IPS-20b (cell line): ENCODE results near the gene YBX1.
A peak's percentile ranks its signal among the peaks of the same experiment; 100 is the strongest.
"Not testable (repeated sequence)": the region's sequence is repeated elsewhere in the genome, so short reads cannot be mapped to it uniquely, and the experiment has no call there.

ENCODE experiments used
- H3K27ac ChIP-seq: one replicate; pipeline ENCODE4 v1.5.1; 2013; ENCODE audit warnings: low read length
- H3K27me3 ChIP-seq: 2 replicates; pipeline ENCODE4 v1.6.1; 2013; ENCODE audit warnings: mild to moderate bottlenecking, low read length, inconsistent platforms; ENCODE audit not compliant: insufficient read depth
- H3K36me3 ChIP-seq: 2 replicates; pipeline ENCODE4 v1.6.1; 2013; ENCODE audit warnings: low read depth, mild to moderate bottlenecking, inconsistent platforms, low read length, moderate library complexity; ENCODE audit not compliant: insufficient read depth
- H3K4me1 ChIP-seq: 2 replicates; pipeline ENCODE4 v1.6.1; 2013; ENCODE audit warnings: mild to moderate bottlenecking, control low read depth, inconsistent platforms, low read length, moderate library complexity; ENCODE audit not compliant: insufficient read depth
- H3K4me3 ChIP-seq: 2 replicates; pipeline ENCODE4 v1.5.1; 2013; ENCODE audit warnings: mild to moderate bottlenecking, low read length, inconsistent platforms
- H3K9ac ChIP-seq: 2 replicates; pipeline ENCODE4 v1.6.1; 2013; ENCODE audit warnings: low read depth, mild to moderate bottlenecking, inconsistent platforms, low read length, moderate library complexity
- H3K9me3 ChIP-seq: 2 replicates; pipeline ENCODE4 v1.6.1; 2013; ENCODE audit warnings: mild to moderate bottlenecking, low read depth, low read length, inconsistent platforms; ENCODE audit not compliant: insufficient read depth

The YBX1 gene

GRCh38 chr1:42691157-42691498, 8.9 kb downstream of the YBX1 start:
- Histone ChIP-seq H3K9me3 (no peaks in the 10 kb centered on the region), H3K9ac (no peak overlapping the region), H3K4me1 (peaks cover 19% of the 10 kb centered on the region), H3K36me3 (peaks cover 79% of the 10 kb centered on the region), H3K27me3 (no peaks in the 10 kb centered on the region), H3K4me3 (peak overlapping the region; percentile 23; the same call in 1 of the 2 replicates), H3K27ac (no peak overlapping the region)

DNA sequence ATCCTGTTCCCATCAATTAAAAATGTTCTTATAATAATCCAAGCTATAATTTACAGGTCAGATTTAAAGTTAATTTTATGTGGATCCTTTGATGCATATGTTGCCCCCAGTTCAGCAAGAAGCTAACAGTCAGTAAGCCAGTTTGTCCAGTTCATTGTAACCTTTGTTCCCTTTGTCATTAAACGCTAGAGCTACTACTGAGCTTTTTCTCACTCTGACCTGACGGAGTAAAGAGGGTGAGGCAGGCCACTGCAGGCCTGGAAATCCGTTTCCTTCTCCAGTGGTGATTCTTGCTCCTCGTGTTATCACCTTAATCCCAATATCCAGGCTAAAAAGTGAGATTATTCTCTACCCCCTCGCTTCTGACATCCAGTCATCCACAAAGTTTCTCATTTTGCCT, 10.2 kb downstream of the YBX1 start:
- peaks cover 15% of the 10 kb centered on the region for H3K4me1 ChIP-seq
- peaks cover 82% of the 10 kb centered on the region for H3K36me3 ChIP-seq
- H3K9ac ChIP-seq: peak overlapping the region; percentile 12; the same call in 1 of the 2 replicates
- no peaks in the 10 kb centered on the region for H3K9me3 ChIP-seq
- no peak overlapping the region for H3K4me3 ChIP-seq
- no peaks in the 10 kb centered on the region for H3K27me3 ChIP-seq
- H3K27ac ChIP-seq: no peak overlapping the region

DNA sequence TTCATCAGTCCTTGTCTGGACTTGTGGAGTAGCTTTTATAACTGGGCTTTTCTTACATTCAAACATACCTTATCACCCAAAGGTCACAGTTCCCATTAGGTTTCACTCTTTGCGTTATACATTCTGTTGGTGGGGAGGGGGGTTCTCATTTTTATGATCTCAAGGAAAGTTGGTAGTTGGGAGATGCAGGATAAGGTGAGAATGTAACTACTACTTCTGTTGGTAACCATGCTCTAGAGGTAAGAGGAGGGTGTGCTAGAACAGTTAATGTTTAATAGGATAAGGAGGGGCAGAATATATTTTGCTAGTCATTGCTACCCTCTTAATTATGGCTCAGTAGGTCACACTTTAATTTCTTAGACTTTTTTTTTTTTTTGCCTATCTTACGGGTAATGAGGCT, 10.7 kb downstream of the YBX1 start:
- Histone ChIP-seq H3K9ac (peak overlapping the region; percentile 12; the same call in 1 of the 2 replicates), H3K27me3 (no peaks in the 10 kb centered on the region), H3K4me1 (peaks cover 13% of the 10 kb centered on the region), H3K9me3 (no peaks in the 10 kb centered on the region), H3K4me3 (no peak overlapping the region), H3K27ac (no peak overlapping the region), H3K36me3 (peaks cover 82% of the 10 kb centered on the region)

DNA sequence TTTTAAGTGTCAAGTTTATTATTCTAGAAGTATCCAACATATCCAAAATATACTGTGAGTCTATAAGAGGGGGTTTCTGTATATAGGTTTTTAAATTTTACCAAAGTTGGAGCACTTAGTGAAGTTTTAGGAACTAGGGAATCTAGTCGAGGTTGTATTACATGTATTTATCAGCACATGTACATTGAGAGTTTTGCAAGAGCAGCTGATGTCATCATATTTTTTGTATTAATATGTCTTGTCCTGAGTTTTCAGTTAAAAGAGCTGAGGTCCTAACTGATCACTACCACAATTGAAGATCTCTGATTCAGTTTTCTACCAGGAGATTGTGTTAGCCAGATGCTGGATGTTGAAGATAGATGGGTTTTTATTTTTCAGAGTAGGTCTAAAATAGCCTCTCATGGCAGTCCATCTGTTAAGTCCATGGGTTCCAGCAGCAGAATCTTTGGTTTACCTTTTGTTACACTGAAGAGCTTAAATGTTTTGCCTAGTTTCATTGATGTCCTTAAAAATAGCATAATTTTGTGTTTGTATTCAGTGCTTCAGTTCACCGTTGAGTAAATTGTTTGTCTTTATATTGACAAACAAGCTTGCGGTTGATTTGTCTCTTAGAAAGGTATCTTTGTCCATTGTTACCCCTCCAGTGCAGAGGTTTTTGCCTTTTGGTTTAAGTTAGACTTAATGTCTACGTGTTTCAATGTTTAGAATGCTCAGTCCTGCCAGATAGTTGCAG, 16.0 kb downstream of the YBX1 start:
- no peak overlapping the region for H3K27ac ChIP-seq
- no peak overlapping the region for H3K4me3 ChIP-seq
- H3K9me3 ChIP-seq: no peaks in the 10 kb centered on the region
- H3K36me3 ChIP-seq: peaks cover 100% of the 10 kb centered on the region
- H3K9ac ChIP-seq: no peak overlapping the region
- no peaks in the 10 kb centered on the region for H3K4me1 ChIP-seq
- no peaks in the 10 kb centered on the region for H3K27me3 ChIP-seq

DNA sequence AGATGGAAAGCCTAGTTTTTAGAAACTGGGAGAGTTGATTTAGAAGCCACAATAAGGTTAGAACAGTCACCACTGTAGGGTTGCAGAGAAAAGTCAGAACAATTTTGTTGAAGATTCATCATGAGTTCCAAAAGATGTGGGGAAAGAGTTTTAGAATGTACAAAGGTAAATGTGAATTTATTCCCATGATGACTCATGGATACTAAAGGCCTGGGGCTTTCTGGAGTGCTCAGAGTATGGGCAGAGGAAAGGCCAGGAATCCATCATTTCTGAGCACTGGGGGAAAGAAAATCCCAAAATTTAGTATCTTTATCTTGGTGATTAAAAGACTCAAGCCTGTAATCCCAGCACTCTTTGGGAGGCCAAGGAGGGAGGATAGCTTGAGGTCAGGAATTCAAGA, 17.8 kb downstream of the YBX1 start:
- H3K9me3 ChIP-seq: no peaks in the 10 kb centered on the region

DNA sequence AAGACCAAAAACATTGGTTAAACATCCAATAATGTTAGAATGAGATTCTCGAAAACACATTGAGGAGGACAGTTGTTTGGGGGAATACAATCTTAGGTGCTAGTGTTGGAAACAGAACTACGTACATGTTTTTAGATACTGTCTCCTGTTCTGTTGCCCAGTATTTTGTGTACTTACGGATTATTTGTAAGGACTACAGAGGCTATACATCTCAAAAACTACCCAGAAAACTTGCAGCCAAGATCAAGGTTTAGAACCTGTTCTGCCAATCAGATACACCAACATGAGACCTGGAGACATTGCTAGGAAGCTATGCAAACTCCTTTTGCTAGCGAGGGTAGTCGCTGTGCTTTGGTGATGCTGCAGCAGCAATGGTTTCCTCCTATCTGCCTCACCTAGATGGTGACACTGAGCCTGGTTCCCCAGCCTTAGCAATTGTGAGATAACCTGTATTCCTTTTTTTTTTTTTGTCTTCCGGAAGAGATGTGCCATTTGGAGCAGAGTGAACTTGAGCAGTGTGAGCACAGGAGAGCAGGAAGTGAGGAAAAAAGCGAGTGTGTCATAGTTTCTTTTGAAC, 21.8 kb downstream of the YBX1 start:
- Histone ChIP-seq H3K9me3 (no peaks in the 10 kb centered on the region; the same call in 1 of the 2 replicates), H3K4me3 (no peak overlapping the region), H3K9ac (no peak overlapping the region), H3K4me1 (no peaks in the 10 kb centered on the region), H3K27ac (no peak overlapping the region), H3K27me3 (no peaks in the 10 kb centered on the region), H3K36me3 (peaks cover 93% of the 10 kb centered on the region)

More for the DNA sequence above, 17.8 kb downstream of the YBX1 start:
- H3K4me1 ChIP-seq: no peaks in the 10 kb centered on the region
- no peak overlapping the region for H3K9ac ChIP-seq
- peaks cover 100% of the 10 kb centered on the region for H3K36me3 ChIP-seq
- no peak overlapping the region for H3K27ac ChIP-seq
- no peak overlapping the region for H3K4me3 ChIP-seq
- H3K27me3 ChIP-seq: no peaks in the 10 kb centered on the region

- H3K27ac ChIP-seq, H3K4me1 ChIP-seq, H3K27me3 ChIP-seq, H3K4me3 ChIP-seq, H3K9me3 ChIP-seq, H3K9ac ChIP-seq: not testable (repeated sequence)
- peaks cover 35% of the 10 kb centered on the region; the same call in 1 of the 2 replicates for H3K36me3 ChIP-seq
Observed at GRCh38 chr1:42712808-42713207, 30.6 kb downstream of the YBX1 start.

- no peak overlapping the region for H3K4me3 ChIP-seq
- no peak overlapping the region for H3K9ac ChIP-seq
- no peaks in the 10 kb centered on the region for H3K9me3 ChIP-seq
- H3K36me3 ChIP-seq: peaks cover 31% of the 10 kb centered on the region; the same call in 1 of the 2 replicates
- no peaks in the 10 kb centered on the region for H3K27me3 ChIP-seq
- H3K27ac ChIP-seq: no peak overlapping the region
- no peaks in the 10 kb centered on the region for H3K4me1 ChIP-seq
Observed at GRCh38 chr1:42713293-42713692, 31.1 kb downstream of the YBX1 start.

DNA sequence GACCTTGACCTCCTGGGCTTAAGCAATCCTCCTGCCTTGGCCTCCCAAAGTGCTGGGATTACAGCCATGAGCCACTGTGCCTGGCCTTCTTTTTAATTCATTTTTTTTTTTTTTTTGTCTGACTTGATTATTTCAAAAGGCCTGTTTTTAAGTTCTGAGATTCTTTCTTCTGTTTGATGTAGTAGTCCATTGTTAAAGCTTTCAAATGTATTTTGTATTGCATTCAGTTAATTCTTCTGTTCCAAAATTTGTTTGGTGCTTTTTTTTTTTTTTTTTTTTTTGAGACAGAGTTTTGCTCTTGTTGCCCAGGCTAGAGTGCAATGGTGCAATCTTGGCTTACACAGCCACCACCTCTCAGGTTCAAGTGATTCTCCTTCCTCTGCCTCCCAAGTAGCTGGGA, 32.2 kb downstream of the YBX1 start:
- not testable (repeated sequence) for H3K4me1 ChIP-seq, H3K27me3 ChIP-seq, H3K9me3 ChIP-seq, H3K4me3 ChIP-seq, H3K27ac ChIP-seq, H3K9ac ChIP-seq
- H3K36me3 ChIP-seq: peaks cover 28% of the 10 kb centered on the region; the same call in 1 of the 2 replicates

- Histone ChIP-seq H3K9me3 (no peaks in the 10 kb centered on the region), H3K4me3 (no peak overlapping the region), H3K27me3 (no peaks in the 10 kb centered on the region), H3K9ac (no peak overlapping the region), H3K4me1 (no peaks in the 10 kb centered on the region), H3K27ac (no peak overlapping the region), H3K36me3 (no peaks in the 10 kb centered on the region)
Observed at GRCh38 chr1:42720868-42721267, 38.6 kb downstream of the YBX1 start.

DNA sequence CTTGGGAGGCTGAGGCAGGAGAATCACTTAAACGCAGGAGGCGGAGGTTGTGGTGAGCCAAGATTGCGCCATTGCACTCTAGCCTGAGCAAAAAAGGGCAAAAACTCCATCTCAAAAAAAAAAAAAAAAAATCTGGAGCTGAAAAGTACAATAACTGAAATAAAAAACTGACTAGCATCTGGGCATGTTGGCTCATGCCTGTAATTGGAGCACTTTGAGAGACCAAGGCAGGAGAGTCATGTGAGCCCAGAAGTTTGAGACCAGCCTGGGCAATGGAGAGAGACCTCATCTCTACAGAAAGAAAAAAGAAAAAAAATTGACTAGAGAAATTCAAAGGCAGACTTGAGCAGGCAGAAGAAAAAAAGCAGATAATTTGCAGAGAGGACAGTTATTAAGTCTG, 39.7 kb downstream of the YBX1 start:
- Histone ChIP-seq H3K9me3 (no peaks in the 10 kb centered on the region), H3K27ac (no peak overlapping the region), H3K4me1 (no peaks in the 10 kb centered on the region), H3K27me3 (no peaks in the 10 kb centered on the region), H3K36me3 (no peaks in the 10 kb centered on the region), H3K9ac (no peak overlapping the region), H3K4me3 (no peak overlapping the region)

DNA sequence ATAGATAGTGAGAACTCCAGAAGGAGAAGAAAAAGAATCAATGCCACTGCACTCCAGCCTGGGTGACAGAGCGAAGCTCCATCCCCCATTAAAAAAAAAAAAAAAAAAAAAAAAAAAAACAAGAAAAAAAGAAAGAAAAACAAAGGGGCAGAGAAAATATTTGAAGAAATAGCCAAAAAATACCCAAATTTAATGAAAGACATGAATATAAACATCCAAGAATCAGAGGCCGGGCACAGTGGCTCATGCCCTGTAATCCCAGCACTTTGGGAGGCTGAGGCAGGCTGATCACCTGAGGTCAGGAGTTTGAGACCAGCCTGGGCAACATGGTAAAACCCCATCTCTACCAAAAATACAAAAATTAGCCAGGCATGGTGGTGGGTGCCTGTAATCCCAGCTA, 40.2 kb downstream of the YBX1 start:
- H3K36me3 ChIP-seq, H3K27ac ChIP-seq, H3K4me1 ChIP-seq, H3K4me3 ChIP-seq, H3K9ac ChIP-seq, H3K27me3 ChIP-seq, H3K9me3 ChIP-seq: not testable (repeated sequence)
